HG03139 (cell line): ENCODE measurements around the gene GALNT8.
"Not testable (repeated sequence)": the region's sequence is repeated elsewhere in the genome, so short reads cannot be mapped to it uniquely, and the experiment has no call there.

Experiments
- ATAC-seq: cut with Tn5 transposase; IDR thresholded peaks from one replicate; pipeline ENCODE4 v1.9.1; 2021; ENCODE audit not compliant: unreplicated experiment

Gene GALNT8, protein sequence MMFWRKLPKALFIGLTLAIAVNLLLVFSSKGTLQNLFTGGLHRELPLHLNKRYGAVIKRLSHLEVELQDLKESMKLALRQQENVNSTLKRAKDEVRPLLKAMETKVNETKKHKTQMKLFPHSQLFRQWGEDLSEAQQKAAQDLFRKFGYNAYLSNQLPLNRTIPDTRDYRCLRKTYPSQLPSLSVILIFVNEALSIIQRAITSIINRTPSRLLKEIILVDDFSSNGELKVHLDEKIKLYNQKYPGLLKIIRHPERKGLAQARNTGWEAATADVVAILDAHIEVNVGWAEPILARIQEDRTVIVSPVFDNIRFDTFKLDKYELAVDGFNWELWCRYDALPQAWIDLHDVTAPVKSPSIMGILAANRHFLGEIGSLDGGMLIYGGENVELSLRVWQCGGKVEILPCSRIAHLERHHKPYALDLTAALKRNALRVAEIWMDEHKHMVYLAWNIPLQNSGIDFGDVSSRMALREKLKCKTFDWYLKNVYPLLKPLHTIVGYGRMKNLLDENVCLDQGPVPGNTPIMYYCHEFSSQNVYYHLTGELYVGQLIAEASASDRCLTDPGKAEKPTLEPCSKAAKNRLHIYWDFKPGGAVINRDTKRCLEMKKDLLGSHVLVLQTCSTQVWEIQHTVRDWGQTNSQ

DNA sequence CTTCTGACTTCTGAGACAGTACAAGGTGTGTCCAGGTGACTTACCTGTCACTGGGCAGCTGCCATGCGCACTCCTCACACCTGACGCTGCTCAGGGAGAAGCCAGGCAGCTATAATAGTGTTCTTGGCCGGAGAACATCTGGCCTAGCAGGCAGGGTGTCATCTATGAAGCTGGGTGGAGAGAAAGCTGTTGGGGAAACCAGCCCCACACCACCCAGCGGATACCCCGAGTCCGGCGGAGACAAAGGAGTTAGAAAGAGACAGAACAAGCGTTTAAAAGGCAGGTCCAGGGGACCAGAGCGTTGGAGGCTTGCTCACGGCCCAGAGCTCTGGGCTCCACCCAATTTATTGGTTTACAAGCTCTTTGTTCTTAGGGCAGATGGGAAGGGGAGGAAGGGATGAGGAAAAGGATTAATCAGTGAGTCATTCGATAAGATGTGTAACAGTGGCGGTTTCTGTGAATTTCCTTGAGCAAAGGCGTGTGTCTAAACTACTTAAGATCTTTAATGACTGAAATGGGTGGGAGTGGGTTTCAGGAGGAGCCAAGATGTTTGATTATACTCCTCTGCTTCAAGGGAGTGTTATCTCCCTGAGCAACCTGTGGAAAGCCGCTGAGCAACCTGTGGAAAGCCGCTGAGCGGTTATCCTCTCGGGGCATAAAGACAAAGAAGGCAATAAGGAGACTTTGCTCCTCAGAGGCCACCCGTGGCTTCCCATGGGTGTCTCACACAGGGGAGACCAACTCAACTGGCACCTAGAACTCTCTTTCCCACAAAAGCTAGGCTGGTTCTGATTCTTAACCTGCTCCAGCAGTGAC, at the start of gene GALNT8:
Gene GALNT8, plus strand, starts transcription at position 580 of the 816 bp plus-strand sequence. CDS start 278 bp downstream, outside the sequence.
- no peak for ATAC-seq

DNA sequence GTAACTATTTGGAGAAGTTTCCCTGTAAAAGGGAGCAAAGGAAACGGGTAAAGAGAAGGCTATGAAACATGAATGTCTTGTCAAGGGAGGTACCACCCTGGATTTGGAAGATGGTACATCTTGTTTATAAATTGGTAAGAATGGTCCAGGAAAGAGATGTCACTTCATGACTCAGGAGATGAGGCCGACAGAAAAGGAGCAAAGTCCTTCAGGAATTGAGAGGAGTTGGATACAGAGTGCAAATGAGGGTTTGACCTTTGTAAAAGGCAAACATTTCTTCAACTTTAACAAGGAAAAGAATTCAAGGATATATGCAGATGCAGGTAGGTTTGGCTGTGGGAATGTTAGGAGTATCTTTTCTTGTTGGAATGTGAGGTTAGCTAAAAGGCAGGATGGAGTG, 40.5 kb upstream of the GALNT8 start:
- no peak for ATAC-seq

DNA sequence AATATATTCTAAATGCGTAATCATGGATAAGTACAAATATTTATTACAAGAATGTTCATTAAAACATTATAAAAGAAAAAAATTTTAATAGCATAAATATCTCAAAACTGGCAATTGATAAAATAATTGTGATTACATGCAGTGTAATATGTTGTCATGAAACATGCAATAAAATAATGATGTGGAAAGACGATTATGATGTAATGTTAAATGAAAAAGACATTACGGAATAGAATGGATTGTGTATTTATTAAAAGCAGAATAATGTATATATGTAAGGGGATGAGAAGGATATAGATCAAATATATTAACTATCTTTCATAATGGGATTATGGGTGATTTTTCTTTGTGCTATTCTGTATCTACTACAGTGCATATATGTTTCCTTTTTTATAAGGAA, 38.5 kb upstream of the GALNT8 start:
- ATAC-seq: no peak

DNA sequence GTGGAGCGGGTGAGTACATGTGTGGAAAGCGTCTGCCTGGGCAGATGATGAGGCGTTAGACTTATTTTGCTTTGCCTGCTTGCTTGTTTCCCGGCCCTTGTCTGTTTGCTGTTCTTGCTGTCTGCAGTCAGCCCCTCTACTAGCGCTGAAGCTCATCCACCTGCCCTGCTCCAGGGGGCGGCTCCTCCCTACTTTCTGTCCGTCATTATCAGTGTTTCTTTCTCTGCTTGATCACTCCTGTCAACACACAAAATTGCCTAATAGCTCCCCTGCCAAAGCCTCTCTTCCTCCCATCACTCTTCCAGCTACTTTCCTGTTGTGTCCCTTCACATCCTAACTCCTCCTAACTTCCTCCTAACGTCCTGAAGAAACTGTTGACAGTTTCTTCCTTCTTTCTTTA, 34.9 kb upstream of the GALNT8 start:
- no peak for ATAC-seq

DNA sequence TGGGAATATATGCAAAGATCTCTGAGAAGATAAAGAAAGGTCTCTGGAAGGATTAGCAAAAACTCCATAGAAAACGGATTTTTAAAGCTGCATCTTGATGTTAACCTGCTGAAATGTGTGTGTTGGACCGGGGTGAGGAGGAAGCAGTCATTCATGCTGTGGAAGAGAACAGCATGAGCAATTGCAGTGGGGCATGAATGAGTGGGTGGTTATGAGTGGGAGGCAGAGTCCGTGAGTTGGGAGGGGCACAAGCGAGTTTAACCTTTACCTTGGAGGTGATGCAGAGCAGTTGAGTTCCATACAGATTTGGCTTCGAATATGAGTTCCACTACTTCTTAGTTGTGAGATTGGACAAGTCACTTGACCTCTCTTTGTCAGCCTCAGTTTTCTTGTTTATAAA, 29.4 kb upstream of the GALNT8 start:
- no peak for ATAC-seq

DNA sequence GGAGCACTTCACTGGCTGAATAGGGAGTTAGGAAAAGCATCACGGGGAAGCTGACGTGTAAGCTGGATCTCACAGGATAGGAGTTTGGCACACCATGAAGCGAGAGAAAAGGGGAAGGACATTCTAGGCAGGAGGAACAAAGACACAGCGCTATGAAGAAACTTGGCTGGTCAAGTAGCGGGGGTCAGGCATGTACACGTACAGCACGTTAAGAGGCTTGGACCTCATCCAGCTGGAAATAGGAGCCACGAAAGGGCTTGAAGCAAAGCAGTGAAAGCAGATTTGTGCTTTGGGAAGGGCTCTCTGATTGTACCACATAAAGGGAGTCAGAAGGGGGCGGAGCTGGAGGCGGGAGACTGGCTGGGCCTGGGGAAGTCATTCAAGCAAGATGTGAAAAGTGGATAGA, 19.6 kb upstream of the GALNT8 start:
- no peak for ATAC-seq

DNA sequence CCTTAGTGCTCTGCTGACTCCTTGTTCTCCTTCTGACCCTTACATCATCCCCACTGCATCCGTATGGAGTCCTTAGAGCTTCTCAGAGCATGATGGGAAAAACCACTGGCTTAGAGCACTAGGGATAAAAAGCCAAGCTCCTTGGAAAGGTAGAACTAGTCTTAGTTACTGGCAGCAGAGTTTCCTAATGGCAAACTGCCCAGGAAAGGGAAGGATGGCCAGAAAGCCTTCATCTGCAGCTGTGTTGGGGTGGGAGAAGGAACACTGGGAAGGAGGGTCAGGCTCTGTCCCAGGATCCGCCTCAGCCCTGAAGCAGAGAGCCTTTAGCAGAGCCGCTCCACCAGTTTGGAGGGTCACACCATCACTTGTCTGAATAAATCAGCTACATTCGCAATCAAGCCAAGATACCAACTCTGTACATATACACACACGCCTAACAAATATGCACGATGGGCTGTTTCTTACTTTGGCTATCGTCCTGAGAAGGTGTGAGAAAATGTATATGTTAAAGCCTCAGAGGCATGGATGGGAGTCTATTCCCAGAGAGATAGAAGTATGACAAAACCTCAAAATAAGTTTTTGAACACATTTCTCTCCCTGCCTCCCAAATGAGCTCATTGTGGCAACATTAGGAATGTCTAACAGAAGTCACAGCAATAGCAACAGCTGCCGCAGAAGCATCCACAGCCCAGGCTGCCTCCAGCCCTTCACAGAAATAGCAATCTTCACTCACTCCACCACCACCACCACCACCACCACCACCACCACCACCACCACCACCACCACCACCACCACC, 18.6 kb upstream of the GALNT8 start:
- no peak for ATAC-seq

DNA sequence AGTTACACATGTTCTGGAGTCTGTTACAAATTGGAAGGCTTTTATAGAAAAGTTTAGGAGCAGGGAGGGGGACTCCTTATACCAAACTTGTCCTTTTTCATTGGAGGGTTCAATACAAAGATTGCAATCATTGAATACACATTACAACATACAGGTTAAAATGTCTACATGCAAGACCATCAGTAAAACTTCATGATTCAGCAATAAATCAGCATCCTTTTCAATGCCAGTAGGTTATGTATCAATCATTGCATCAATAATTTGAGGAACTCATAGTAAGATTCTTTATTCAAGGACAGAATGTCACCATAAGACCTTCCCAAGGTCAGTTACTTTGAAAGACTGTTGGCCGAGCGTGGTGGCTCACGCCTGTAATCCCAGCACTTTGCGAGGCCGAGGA, 16.5 kb upstream of the GALNT8 start:
- ATAC-seq: no peak

DNA sequence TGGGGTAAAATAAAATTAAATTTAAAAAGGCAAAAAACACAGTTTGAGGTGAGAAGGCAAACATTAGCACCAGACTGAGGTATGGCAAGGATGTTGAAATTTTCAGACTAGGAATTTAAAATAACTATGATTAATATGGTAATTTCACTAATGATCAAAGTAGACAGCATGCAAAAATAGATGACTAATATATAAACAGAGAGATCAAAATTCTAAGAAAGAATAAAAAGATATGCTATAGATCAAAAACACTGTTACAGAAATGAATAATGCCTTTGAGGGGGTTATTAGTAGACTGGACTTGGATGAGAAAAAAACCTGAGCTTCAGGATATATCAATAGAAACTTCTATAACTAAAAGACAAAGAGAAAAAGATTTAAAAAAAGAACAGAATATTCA, 14.4 kb upstream of the GALNT8 start:
- no peak for ATAC-seq

DNA sequence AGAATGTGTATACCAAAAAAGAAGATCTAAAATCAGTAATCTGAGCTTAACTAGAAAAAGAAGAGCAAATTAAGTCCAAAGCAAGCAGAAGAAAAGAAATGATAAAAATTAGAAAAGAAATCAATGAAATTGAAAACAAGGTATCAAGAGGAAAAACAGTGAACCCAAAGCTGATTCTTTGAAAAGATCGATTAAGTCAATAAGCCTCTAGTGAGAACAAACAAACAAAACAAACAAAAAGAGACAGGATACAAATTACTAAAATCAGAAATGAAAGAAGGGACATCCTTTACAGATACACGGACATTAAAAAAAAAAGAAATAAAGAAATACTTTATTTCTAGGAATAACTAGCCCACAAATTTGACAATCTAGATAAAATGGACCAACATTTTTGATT, 12.9 kb upstream of the GALNT8 start:
- no peak for ATAC-seq

DNA sequence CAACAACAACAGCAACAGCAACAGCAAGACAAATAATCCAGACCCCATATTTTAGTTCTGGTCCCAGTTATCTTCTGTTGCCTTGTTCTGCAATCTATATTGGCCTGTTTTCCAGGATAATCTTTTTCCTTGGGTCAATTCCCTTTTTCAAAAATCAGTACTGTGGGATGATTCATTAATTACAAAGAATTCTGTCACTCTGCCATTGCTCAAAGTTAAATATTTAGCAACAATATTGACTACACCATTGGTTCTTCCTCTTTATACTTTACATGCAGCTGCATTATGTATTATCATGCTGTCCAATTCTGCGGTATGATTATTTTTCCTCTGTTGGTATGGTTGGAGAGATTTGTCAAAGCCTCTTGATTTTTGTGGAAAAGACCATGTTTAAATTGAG, 10.1 kb upstream of the GALNT8 start:
- no peak for ATAC-seq

DNA sequence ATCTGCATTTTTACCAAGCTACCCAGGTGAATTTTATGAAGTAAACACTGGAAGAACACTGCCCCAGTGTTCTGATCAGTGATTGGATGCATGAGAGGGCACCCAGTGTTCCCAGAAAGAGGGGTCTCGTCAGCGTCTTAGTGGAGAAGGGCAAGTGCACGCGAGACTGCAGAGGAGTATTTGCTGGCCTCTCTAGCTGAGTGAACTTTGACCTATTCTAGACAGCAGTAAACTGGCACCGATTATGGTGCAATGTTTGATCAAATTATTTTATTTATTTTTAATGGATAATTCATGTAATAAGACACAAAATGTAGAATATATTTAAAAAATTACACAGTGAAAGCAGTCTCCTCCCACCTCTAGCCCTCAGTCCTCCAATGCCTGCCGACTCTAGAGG, 5.3 kb upstream of the GALNT8 start:
- ATAC-seq: no peak

DNA sequence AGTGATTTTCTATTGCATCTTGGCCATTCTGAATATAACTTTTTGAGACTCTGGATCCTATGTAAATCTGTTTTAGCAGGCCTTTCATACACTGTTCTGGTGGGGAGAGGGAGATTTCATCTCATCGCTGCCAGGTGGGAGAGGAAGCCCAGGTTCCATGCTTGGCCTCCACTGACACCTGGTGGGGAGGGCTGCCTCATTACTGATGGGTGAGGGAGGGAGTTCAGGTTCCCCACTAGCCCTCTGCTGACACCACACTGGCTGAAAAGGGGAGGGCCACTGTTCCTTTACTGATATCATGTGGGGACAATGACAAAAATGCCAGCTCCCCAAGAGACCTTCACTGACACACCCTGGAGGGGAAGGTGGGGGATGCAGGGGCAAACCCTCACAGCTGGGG, 2.4 kb upstream of the GALNT8 start:
- ATAC-seq: no peak

DNA sequence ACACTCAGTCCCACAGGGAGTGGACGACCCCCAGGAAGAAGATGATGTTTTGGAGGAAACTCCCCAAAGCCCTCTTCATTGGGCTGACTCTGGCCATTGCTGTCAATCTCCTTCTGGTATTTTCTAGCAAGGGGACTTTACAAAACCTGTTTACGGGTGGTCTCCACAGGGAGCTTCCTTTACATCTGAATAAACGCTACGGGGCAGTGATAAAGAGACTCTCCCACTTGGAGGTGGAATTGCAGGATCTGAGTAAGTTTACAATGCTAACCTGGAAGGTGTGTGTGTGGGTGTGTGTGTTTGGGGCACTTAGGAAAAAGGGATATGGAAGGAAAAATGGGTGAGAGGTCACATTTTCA, 416 bp downstream of the GALNT8 start:
- no peak for ATAC-seq

DNA sequence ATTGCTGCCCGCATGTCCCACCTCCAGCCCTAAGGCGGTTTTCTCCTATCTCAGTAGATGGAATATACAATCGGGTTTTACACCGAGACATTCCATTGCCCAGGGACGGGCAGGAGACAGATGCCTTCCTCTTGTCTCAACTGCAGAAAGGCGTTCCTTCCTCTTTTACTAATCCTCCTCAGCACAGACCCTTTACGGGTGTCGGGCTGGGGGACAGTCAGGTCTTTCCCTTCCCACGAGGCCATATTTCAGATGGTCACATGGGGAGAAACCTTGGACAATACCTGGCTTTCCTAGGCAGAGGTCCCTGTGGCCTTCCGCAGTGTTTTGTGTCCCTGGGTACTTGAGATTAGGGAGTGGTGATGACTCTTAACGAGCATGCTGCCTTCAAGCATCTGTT, 1.4 kb downstream of the GALNT8 start:
- not testable (repeated sequence) for ATAC-seq

DNA sequence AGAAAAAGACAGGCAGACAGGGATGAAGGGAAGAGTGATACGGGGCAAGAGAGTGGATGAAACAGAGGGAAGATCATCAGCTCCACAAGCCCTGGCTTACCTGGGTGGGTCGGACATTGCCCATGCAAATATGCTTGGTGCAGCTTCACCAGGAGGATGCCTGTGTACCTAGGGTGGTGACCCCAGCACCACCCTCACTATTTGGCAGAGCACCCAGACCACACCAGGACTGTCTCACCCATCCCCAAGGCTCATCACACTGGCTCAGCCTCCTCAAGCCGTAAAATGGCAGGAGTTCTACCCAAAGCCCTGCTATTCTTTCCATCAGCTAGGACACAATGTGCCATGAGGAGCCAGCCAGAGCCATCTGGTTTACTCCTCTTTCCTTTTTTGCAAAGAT, 3.0 kb downstream of the GALNT8 start:
- ATAC-seq: no peak

DNA sequence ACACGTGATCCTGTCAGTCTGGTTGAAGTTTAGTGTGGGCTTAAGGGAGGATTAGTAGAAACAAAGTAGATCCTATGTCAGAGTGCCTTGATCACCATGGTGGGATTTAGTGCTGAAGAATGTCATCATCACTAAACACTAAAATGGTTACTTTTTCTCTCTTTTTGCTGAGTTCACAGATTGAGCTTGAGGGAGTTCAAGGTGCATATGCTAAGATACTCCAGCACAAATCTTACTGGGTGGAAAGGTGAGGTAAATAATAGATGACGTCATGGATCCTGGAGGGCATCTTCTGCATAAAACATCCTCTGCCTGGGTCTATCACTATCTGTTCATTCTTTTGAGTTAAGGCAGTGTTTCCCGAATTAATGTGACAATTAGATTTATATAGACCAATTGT, 4.9 kb downstream of the GALNT8 start:
- no peak for ATAC-seq

DNA sequence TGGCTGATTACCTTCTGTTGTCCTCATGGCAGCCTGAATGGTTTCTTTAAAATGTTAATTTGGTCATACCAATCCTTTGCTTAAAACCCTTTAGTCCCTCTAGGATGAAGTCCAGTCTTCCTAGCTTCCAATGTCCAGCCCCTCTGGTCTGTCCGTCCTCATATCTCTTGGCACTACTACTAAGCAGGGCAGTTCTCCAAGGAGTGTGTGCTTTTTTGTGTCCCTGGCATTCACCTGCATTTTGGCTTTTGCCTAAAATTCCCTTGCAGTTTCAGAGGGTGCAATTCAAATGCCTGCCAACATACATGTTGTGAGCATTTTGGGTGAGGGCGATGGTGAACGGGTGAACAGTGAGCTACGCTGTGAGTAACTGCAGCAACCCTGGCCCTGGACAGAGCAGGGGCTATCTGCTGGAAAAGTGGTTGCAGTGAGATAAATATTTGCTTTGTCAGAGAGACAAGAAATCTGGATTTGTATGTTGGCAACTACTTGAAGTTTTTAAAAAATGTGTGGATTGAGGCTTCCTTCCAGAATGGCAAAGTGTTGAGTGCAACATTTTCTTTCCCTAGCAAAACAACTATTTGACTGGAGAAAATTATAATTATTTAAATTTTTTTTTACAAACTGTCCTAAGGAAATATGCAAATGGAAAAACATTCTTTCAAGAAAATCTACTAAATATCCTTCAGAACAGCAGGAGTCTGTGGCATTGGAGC, 14.6 kb downstream of the GALNT8 start:
- ATAC-seq: no peak

DNA sequence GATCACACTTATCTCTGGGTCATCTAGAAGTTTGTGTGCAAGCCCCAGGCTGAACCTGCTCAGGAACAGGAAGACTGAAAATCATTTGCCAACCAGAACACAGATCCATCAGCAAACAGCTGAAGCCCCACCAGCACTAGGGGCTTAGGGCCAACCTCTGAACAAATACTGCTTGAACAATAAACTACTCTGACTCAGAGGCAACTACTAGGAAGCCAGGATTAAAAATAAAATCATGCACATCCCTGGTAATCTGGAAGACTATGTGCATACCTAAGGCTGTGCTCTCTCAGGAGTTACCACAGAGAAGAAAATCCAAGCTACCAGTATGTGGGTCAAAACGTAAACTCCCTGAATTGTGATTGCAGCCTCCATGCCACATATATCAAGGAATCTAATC, 15.9 kb downstream of the GALNT8 start:
- no peak for ATAC-seq

DNA sequence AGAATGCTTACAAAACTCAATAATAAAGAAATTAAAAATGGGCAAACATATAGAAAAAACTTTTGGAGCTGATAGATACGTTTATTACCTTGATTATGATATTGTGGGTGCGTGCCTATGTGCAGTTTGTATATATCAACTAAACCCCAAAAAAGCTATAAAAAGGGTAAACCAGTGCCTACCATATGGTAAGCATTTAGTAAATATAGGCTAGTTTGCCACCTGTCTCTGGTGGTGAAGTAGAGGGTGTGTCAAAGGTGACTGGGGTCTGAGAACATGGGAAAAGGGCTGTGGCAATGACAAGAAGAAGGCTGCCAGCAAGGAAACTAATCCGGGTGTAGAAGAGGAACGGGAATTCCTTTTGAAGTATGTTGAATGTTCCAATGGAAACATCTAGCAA, 18.3 kb downstream of the GALNT8 start:
- no peak for ATAC-seq
